Jurkat, Clone E6-1 (cell line): ENCODE measurements around the gene HDAC4.
"Not testable (repeated sequence)": the region's sequence is repeated elsewhere in the genome, so short reads cannot be mapped to it uniquely, and the experiment has no call there.

Experiments used
- DNase-seq: peaks from one replicate; pipeline ENCODE4 v3.0.0-alpha.2; 2011; ENCODE audit warnings: low read depth, low spot score
- H3K4me3 ChIP-seq: 2 replicates; pipeline ENCODE4 v1.5.1; 2011; ENCODE audit warnings: mild to moderate bottlenecking, low read length, control low read depth, moderate library complexity

The HDAC4 gene

GRCh38 chr2:239053801-239054503 lies 346.9 kb downstream of the HDAC4 start:
- H3K4me3 ChIP-seq, result no peak overlapping the region
- DNase-seq, result no peak

DNA sequence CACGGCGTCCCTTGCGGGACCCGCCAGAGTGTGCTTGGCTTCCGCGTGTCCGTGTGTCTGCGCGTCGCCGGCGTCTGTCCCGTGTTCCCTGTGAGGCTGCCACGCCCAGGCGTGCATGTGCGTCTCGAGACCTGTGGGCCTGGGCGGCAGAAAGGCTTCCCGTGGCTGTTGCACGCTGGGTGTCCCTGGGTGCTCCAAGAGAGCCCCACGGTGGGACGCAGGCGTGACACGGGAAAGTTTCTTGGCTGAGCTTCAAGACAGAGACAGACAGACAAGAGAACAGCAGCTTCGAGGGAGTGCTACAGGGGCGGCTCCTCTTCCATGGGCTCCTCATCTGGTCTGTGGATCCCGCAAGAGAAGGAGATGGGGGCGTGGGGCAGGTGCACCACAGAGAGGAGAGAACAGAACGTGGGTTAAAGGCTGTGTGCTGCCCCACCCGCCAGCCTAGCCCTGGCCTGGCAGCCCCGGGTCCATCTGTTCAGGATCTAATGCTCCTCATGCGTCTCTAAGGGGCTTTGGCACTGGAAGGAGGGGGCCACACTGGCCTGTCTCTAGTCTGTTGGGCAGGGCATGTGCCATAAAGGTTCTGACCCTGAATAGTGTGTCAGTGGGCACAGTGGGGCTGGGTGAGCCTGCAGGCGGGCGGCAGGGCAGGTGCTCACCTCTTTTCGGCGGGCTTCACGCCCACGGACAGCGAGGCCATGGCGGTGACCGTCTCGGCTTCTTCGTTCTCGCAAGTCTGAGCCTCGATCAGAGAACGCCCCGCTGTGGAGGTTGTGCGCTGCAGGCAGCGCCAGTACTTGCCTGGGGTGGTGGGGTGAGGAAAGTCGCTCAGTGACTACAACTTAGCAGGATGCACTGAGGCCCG lies 347.8 kb downstream of the HDAC4 start:
- no peak for DNase-seq
- H3K4me3 ChIP-seq, result no peak overlapping the region

GRCh38 chr2:239051891-239052445 lies 348.9 kb downstream of the HDAC4 start:
- H3K4me3 ChIP-seq, result no peak overlapping the region
- DNase-seq, result no peak

DNA sequence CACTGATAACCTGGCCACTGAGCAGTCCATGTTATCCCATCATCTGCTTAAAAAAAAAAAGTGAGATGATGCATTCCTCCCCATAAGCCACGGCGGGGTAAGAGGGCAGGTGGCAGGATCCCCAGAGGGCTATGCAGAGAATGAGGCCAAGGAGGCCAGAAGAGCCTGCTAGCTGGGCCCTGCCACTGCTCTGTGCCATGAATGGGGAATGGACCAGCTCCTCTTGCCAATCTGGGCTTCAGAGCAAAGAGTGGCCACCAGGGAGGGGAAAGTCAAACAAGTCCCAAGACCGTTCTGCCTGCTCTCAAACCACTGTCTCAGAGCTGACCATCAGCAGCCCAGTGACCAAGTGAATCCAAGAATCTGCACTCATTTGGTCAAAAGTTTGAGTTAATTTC lies 350.6 kb downstream of the HDAC4 start:
- no peak for DNase-seq

GRCh38 chr2:239049421-239050251 lies 351.2 kb downstream of the HDAC4 start:
- DNase-seq, result no peak
- no peak overlapping the region for H3K4me3 ChIP-seq

More for the DNA sequence above, 350.6 kb downstream of the HDAC4 start:
- no peak overlapping the region for H3K4me3 ChIP-seq

GRCh38 chr2:239048736-239049135 lies 352.1 kb downstream of the HDAC4 start:
- H3K4me3 ChIP-seq, result no peak overlapping the region
- no peak for DNase-seq

DNA sequence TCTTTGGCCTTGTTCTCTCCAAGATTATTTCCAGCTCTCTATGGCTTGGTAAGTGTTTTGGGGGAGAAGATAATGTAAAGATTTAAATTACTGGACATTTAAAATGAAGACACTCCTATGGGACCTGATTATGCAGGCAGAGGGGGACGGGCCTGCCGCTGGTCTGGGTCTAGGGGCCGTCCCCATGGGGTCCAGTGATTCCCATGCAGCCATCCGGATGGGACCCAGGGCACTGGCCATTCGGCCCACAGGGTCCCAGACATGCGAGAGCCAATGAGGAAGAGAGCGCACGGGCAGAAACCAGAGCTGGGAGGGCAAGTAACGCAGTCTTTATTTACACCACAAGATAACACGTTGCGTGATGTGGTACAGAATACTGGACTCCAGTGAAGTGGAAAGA lies 353.0 kb downstream of the HDAC4 start:
- H3K4me3 ChIP-seq, result no peak overlapping the region
- no peak for DNase-seq

DNA sequence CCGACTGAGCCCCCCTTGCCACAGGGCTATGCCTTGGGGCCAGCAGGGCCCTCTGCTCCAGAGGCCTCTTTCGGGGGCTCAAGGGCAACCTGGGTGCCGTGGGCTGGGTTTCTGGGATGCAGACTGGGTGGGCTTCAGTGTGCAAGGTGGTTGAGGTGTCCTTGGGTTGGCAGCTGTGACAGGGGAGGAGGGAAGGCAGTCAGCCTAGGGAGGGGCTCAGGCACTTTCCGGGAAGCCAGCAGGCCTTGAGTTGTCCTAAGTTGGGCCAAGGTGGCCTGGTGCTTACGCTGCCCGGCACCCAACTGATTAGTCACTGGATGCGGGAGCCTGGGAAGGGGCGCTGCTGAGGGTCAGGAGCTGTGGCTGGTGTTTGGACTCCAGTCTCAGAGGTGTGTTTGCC lies 353.4 kb downstream of the HDAC4 start:
- no peak overlapping the region for H3K4me3 ChIP-seq
- no peak for DNase-seq

DNA sequence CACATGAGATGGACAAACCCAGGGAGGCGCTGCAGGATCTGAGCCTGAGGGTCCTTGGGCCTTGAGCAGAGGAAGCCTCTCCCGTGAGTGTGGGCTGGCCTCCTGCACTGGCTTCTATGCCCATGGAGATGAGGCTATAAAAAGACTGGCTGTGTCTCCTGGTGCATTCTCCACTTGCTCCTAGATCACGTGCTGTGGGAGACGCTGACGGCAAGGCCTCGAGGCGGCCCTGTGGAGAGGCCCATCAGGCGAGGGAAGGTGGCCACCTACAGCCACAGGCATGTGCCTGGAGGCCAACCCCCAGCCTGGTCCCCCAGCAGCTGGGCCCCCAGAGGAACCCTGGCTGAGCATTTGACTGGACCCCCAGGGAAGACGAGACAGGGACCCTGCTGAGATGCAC lies 354.0 kb downstream of the HDAC4 start:
- H3K4me3 ChIP-seq, result no peak overlapping the region
- no peak for DNase-seq

DNA sequence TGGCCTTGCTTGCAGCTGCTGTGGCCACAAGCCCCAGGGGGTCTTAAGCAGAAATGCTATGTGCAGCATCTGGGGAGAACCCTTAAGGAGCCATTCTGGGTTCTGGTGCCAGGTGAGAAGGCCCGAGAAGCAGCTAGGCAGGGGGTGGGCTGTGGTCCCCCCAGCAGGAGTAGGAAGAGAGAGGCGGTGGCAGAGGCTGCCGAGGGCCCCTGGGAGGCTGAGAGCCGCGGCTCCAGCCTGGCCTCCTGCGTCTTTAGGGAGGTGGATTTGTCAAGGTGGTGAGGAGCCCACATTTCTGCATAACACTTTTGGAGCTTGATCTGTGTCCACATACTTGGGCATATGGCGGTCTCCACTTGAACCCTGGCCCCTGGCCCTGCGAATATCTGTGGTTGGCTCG lies 356.5 kb downstream of the HDAC4 start:
- DNase-seq, result no peak

DNA sequence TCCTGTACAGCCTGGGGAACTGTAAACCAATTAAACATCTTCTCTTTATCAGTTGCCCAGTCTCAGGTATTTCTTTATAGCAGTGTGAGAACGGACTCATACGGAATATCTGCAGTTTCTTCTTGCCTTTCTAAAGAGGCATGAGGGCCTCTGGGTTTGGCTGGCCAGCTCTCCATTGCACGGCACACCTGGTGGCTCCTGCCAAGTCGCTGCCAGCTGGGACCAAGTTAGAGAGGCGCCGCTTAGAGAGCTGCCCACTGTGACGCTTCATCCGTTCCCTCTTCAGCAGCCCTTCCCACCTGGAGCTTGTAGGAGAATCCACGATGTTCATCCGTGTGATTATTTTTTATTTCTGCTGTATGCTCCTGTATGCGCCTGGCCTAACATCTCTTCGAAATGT lies 357.5 kb downstream of the HDAC4 start:
- no peak overlapping the region for H3K4me3 ChIP-seq
- no peak for DNase-seq

More for the DNA sequence above, 356.5 kb downstream of the HDAC4 start:
- H3K4me3 ChIP-seq, result no peak overlapping the region

- H3K4me3 ChIP-seq, result no peak overlapping the region
- DNase-seq, result no peak
Measured at GRCh38 chr2:239042551-239043320, 358.1 kb downstream of the HDAC4 start.

GRCh38 chr2:239042046-239042445 lies 358.8 kb downstream of the HDAC4 start:
- no peak overlapping the region for H3K4me3 ChIP-seq
- DNase-seq, result no peak

DNA sequence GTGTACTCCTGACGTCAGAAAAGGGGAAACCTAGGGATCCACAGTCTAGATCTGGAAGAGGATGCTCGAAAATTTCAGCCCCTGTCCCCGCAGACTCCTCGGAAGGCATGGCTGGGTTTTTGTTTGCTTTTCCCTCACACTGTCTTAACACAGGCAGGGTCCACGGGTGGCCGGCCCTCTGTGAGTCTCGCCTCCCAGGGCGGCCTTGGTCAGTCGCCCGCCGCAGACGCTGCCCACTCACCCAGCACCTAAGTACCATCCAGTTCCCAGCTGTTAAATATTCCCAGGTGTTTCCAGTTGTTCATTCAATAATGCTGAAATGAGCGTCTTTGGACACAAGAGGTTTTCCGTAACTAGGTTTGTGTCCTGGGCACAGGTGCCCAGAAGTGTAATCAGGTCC lies 359.8 kb downstream of the HDAC4 start:
- H3K4me3 ChIP-seq, result no peak overlapping the region
- no peak for DNase-seq

DNA sequence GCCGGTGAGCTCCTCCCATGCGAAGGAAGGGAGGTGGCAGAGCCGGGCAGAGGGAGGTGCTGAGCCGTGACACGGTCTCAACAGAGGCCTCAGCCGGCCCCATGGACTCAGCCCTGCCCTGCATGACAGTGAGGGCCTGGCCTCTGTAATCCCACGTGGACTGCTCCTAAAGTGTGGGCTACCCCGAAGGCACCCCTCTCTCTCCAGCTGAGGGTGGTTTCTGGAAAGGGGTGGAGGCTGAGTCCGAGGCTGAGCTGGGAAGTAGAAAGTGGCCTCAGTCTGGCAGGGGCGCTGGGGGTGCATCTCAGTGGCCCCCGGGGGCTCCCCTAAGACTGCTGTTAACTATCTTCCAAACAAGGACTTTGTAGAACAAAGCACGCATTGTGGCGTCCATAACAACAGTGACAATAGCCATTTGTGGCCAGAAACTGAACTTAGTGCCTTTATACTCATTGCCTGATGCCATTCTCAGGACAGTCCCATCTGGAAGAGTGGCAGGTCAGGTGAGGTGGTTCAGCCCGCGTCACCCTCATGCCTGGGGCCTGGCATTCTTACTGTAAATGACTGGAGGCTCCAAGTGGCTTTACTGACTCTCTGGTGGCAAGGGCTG lies 360.6 kb downstream of the HDAC4 start:
- H3K4me3 ChIP-seq, result no peak overlapping the region
- DNase-seq, result no peak

- no peak for DNase-seq
- no peak overlapping the region for H3K4me3 ChIP-seq
Measured at GRCh38 chr2:239039479-239039861, 361.4 kb downstream of the HDAC4 start.

- DNase-seq, result no peak
- H3K4me3 ChIP-seq, result no peak overlapping the region
Measured at GRCh38 chr2:239038773-239039478, 361.9 kb downstream of the HDAC4 start.

- not testable (repeated sequence) for DNase-seq, H3K4me3 ChIP-seq
Measured at GRCh38 chr2:239038284-239038683, 362.5 kb downstream of the HDAC4 start.
